HCT116 (cell line): ENCODE measurements around the gene XYLT1.

Experiments used
- CTCF ChIP-seq, 3 experiments: fragments of 200-600 bp in 1 of 3; sonication (generic) in 1 of 3; IDR thresholded peaks in 2 of 3; conservative IDR thresholded peaks in 1 of 3; 2 replicates each; pipeline ENCODE4 v1.5.1; 2012 to 2017; ENCODE audit warnings: low read depth in 2 of 3, low read length in 2 of 3, antibody characterized with exemption in 1 of 3, borderline replicate concordance in 1 of 3, control low read depth in 1 of 3, mild to moderate bottlenecking in 1 of 3, mixed read lengths in 1 of 3, mixed run types in 1 of 3, moderate library complexity in 1 of 3; ENCODE audit not compliant: insufficient read depth in 1 of 3
- EZH2phosphoT487 ChIP-seq: fragments of 200-600 bp; IDR thresholded peaks from 2 replicates; pipeline ENCODE4 v1.6.1; 2018; ENCODE audit warnings: antibody characterized with exemption, borderline replicate concordance
- MAX ChIP-seq: IDR thresholded peaks from 2 replicates; pipeline ENCODE4 v1.6.1; 2012
- POLR2A ChIP-seq: IDR thresholded peaks from 2 replicates; pipeline ENCODE4 v1.7.0; 2011; ENCODE audit warnings: borderline replicate concordance; ENCODE audit not compliant: insufficient read depth, insufficient read length; ENCODE audit errors: extremely low read depth
- RAD21 ChIP-seq: IDR thresholded peaks from 2 replicates; pipeline ENCODE4 v1.6.1; 2012; ENCODE audit warnings: low read depth, mild to moderate bottlenecking
- REST ChIP-seq: IDR thresholded peaks from 2 replicates; pipeline ENCODE4 v1.6.1; 2012; ENCODE audit warnings: low read depth
- ZBTB33 ChIP-seq: IDR thresholded peaks from 2 replicates; pipeline ENCODE4 v1.6.1; 2011; ENCODE audit warnings: mild to moderate bottlenecking, low read length, moderate library complexity; ENCODE audit not compliant: insufficient replicate concordance; ENCODE audit errors: extremely low read depth
- ZNF274 ChIP-seq: fragments of 200-500 bp; sonication (Bioruptor generic); IDR thresholded peaks from 2 replicates; pipeline ENCODE4 v1.6.1; 2014; ENCODE audit warnings: mild to moderate bottlenecking, low read depth, low read length, inconsistent platforms

GRCh38 chr16:17278988-17279387 is 191.8 kb downstream of the XYLT1 start:
- TF ChIP-seq CTCF (IDR thresholded peaks at IDR 0.05 in 2 of 3, conservative IDR thresholded peaks at IDR 0.05 in 1 of 3; ENCODE audit: borderline replicate concordance in 1 of 3, insufficient read depth in 1 of 3, low read depth in 2 of 3, low read length in 2 of 3) (no peak), EZH2phosphoT487 (no peak), POLR2A (no peak), MAX (no peak), ZBTB33 (no peak), REST (no peak), RAD21 (no peak), ZNF274 (no peak)
